WI38 (cell line): ENCODE measurements around the gene NFIC.
"Not testable (repeated sequence)": the region's sequence is repeated elsewhere in the genome, so short reads cannot be mapped to it uniquely, and the experiment has no call there.

ENCODE experiments used
- H3K4me3 ChIP-seq: 2 replicates; pipeline ENCODE4 v1.5.1; 2011; ENCODE audit warnings: low read depth, mild to moderate bottlenecking, control low read depth, low read length
- TF ChIP-seq, protein P1 (sequence below): IDR thresholded peaks from 2 replicates; pipeline ENCODE4 v1.5.1; 2012; ENCODE audit warnings: low read depth, mild to moderate bottlenecking, control low read depth, low read length

The NFIC gene

DNA sequence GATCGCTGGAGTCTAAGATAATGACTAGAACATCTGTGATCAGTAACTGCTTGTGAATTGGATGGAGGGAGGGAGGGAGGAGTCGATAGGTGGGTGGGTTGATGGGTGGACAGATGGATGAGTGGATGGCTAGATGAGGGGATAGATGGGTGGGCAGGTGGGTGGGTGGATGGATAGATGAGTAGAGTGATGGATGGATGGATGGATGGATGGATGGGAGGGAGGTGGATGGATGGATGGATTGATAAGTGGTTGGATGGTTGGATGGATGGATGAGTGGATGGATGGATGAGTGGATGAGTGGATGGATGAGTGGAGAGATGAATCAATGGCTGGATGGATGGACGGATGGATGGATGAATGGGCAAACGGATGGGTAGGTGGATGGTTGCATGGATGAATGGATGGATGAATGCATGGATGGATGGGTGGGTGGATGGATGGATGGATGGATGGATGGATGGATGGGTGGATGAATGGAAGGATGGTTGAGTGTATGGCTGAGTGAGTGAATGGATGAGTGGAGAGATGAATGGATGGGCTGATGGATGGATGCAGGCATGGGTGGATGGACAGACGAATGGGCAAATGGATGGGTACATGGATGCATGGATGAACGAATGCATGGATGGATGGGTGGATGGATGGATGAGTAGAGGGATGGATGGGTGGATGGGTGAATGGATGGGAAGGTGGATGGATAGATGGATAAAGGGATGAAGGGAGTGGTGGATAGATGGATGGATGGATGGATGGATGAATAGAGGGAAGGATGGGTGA, 44.0 kb upstream of the NFIC start:
- H3K4me3 ChIP-seq = no peak overlapping the region
- TF ChIP-seq, protein P1, sequence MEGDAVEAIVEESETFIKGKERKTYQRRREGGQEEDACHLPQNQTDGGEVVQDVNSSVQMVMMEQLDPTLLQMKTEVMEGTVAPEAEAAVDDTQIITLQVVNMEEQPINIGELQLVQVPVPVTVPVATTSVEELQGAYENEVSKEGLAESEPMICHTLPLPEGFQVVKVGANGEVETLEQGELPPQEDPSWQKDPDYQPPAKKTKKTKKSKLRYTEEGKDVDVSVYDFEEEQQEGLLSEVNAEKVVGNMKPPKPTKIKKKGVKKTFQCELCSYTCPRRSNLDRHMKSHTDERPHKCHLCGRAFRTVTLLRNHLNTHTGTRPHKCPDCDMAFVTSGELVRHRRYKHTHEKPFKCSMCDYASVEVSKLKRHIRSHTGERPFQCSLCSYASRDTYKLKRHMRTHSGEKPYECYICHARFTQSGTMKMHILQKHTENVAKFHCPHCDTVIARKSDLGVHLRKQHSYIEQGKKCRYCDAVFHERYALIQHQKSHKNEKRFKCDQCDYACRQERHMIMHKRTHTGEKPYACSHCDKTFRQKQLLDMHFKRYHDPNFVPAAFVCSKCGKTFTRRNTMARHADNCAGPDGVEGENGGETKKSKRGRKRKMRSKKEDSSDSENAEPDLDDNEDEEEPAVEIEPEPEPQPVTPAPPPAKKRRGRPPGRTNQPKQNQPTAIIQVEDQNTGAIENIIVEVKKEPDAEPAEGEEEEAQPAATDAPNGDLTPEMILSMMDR = no peak

DNA sequence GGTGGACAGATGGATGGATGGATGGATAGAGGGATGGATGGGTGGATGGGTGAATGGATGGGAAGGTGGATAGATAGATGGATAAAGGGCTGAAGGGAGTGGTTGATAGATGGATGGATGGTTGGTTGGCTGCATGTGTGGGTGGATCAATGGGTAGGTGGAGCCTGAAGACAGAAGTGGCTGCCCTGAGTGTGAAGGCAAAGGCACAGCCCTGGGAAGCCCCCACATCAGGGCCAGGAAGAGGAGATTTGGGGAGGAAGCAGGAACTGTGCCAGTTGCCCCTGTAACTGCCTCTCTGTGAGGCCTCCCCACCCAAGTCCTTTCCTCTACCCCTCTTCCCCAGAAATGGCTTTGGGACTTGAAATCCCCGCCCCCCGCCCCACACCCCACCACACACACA, 43.4 kb upstream of the NFIC start:
- TF ChIP-seq, protein P1 = no peak
- H3K4me3 ChIP-seq = no peak overlapping the region

DNA sequence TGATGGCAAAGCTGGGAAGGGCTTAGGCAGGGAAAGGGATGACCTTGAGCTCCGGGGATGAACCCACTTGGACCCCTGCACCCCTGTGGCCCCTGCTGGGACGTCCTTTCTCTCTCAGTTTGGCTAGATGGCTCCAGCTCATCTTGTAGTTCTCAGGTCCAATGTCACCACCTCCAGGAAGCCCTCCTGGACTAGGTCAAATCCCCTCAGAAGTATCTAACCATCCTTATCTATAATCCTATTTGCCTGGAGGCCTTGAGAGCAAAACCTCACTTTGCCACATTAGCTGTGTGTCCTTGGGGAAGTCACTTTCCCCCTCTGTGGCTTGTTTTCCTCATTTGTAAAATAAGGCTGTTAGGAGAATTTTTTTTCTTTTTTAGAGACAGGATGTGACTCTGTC, 42.7 kb upstream of the NFIC start:
- TF ChIP-seq, protein P1 = no peak
- H3K4me3 ChIP-seq = no peak overlapping the region

GRCh38 chr19:3324405-3324856, 42.0 kb upstream of the NFIC start:
- H3K4me3 ChIP-seq = no peak overlapping the region
- TF ChIP-seq, protein P1 = peak; percentile 72

- no peak overlapping the region for H3K4me3 ChIP-seq
- TF ChIP-seq, protein P1 = no peak
Observed at GRCh38 chr19:3325451-3325850, 40.9 kb upstream of the NFIC start.

DNA sequence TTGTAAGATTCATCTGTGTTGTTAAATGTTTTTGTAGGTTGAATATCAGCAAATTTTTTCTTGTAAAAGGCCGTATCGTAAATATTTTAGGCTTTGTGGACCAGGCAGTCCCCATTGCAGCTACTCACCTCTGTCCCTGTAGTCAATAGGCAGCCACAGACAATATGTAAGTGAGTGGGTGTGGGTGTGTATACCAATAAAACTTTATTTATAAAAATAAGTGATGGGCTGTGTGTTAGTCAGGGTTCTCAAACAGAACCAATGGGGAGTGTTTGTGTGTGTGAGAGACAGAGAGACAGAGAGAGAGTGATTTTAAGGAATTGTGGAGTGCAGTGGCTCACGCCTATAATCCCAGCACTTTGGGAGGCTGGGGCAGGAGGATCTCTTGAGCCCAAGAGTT, 37.6 kb upstream of the NFIC start:
- no peak overlapping the region for H3K4me3 ChIP-seq
- TF ChIP-seq, protein P1 = no peak

DNA sequence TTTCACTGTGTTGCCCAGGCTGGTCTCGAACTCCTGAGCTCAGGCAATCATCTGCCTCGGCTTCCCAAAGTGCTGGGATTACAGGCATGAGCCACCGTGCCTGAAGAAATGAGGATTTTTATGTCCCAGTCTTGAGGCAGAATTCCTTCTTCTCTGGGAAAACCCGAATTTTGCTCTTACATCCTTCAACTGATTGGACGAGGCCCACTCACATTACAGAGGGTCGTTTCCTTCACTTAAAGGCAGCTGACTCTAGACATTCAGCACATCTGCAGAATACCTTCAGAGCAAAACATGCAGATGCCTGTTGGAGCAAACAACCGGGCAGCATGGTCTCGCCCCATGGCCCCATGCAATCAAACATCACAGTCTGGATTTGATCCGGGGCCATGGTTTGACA, 36.3 kb upstream of the NFIC start:
- H3K4me3 ChIP-seq = no peak overlapping the region

GRCh38 chr19:3332232-3332631, 34.2 kb upstream of the NFIC start:
- not testable (repeated sequence) for H3K4me3 ChIP-seq

More for the DNA sequence above, 36.3 kb upstream of the NFIC start:
- TF ChIP-seq, protein P1 = no peak
